ENCODE results near the gene HOXA4. TPM values are rescaled to one million over a fixed set of nuclear protein-coding genes. Genes with fewer than 3 reads are reported as not detected.
A peak's percentile ranks its signal among the peaks of the same experiment; 100 is the strongest.

Gene HOXA4
- total RNA-seq, 1 experiment from 2014 or later, result not detected

GRCh38 chr7:27145165-27145913, 14.8 kb upstream of the HOXA4 start (continued):
- TF ChIP-seq, protein P1, sequence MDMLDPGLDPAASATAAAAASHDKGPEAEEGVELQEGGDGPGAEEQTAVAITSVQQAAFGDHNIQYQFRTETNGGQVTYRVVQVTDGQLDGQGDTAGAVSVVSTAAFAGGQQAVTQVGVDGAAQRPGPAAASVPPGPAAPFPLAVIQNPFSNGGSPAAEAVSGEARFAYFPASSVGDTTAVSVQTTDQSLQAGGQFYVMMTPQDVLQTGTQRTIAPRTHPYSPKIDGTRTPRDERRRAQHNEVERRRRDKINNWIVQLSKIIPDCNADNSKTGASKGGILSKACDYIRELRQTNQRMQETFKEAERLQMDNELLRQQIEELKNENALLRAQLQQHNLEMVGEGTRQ (CRISPR knock-in tag; IDR thresholded peaks at IDR 0.05), result no peak
- TF ChIP-seq ZNF671 (CRISPR knock-in tag; IDR thresholded peaks at IDR 0.05), result no peak
- TF ChIP-seq, protein P2, sequence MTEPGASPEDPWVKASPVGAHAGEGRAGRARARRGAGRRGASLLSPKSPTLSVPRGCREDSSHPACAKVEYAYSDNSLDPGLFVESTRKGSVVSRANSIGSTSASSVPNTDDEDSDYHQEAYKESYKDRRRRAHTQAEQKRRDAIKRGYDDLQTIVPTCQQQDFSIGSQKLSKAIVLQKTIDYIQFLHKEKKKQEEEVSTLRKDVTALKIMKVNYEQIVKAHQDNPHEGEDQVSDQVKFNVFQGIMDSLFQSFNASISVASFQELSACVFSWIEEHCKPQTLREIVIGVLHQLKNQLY (CRISPR knock-in tag; IDR thresholded peaks at IDR 0.05), result no peak
- TF ChIP-seq STAT6 (CRISPR knock-in tag; conservative IDR thresholded peaks at IDR 0.05; ENCODE audit: low read depth), result no peak

- DNase-seq (ENCODE audit: low spot score) (peak; percentile 38), ATAC-seq (no peak)
- 0 out of 2 replicates have a peak overlapping the region, but pooled peaks have one; percentile 20 for H3K4me3 Mint-ChIP-seq
- H3K9me3 Mint-ChIP-seq, result no peaks in the 10 kb centered on the region
- no peak for TF ChIP-seq SMAD4 (CRISPR knock-in tag; IDR thresholded peaks at IDR 0.05)
- TF ChIP-seq ZNF263 (CRISPR knock-in tag; IDR thresholded peaks at IDR 0.05; ENCODE audit: low read depth), result 0 out of 2 replicates have a peak, but pooled peaks have one; percentile 13
- peaks cover 24% of the 10 kb centered on the region for H3K4me1 Mint-ChIP-seq
- POLR2A ChIA-PET, result no interaction called here
- no peak overlapping the region for H3K27ac Mint-ChIP-seq
- H3K27me3 Mint-ChIP-seq (ENCODE audit: low read depth), result peaks cover 100% of the 10 kb centered on the region
- no peaks in the 10 kb centered on the region for H3K36me3 Mint-ChIP-seq
- CTCF ChIA-PET, result interaction anchor here (1.2 to 2.5 kb wide), 11 partner anchors 11 to 768 kb away, joined by 3 to 9 read pairs (median 5); partner anchors contain the start of gene HOXA11
Observed at GRCh38 chr7:27144781-27145164, 14.2 kb upstream of the HOXA4 start.

DNA sequence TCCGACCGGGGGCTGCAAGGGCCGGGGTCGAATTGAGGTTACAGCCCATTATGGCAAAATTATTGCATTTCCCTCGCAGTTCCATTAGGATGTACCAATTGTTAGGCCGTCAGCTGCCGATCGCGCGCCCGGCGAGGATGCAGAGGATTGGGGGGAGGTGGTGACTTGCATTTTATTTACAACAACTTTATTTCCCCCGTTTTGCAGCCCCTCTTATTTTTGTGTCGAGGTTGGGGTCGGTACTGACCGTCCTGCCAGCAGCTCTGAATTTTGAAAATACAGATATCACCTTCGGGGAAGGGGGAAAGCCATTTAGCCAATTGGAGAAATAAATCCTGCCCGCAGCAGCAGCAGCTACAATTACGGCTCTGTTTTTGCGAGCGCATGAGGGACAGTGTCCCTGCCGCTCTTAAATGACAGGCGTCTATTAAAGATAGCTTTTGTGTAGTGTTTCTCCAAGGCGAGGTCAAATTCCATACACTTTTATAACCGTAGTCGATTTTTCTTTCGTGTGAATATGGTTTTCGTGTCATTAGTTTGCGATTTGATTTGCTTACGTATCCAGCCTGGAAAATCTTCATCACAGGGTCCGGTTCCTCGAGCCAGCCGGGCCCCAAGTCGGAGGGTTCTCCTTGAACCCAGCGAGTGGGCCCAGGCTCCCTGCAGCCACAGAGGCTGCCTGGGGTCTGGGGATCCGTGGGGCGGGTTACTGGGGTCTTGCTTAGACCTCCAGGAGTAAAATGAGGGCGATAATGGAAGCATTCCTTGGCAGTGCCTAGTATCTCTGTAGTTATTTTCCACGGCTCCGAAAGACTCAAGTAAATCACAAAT, 13.6 kb upstream of the HOXA4 start:
- Mint-ChIP-seq H3K9me3 (no peaks in the 10 kb centered on the region), H3K4me1 (peaks cover 25% of the 10 kb centered on the region), H3K36me3 (no peaks in the 10 kb centered on the region), H3K27me3 (ENCODE audit: low read depth) (peaks cover 100% of the 10 kb centered on the region), H3K27ac (no peak overlapping the region), H3K4me3 (no peak overlapping the region)
- ChIA-PET POLR2A (interaction anchor here (0.6 kb wide), 1 partner anchor 134 kb away, joined by 3 read pairs; no protein-coding TSS in a partner anchor), CTCF (interaction anchor here (0.6 to 3.8 kb wide), 38 partner anchors 9 to 1251 kb away, joined by 3 to 39 read pairs (median 4); partner anchors contain the start of genes HOXA11, HOXA13, HOXA3 and SKAP2)
- DNase-seq (ENCODE audit: low spot score) (no peak), ATAC-seq (no peak)
- TF ChIP-seq NFE2L1 (CRISPR knock-in tag; IDR thresholded peaks at IDR 0.05), result no peak
- TF ChIP-seq RELA (CRISPR knock-in tag; IDR thresholded peaks at IDR 0.05; ENCODE audit: borderline replicate concordance), result no peak
- no peak for TF ChIP-seq JAZF1 (CRISPR knock-in tag; IDR thresholded peaks at IDR 0.05)
- TF ChIP-seq MXD4 (CRISPR knock-in tag; IDR thresholded peaks at IDR 0.05; ENCODE audit: borderline replicate concordance), result no peak
- TF ChIP-seq CREB1 (CRISPR knock-in tag; IDR thresholded peaks at IDR 0.05), result no peak
- TF ChIP-seq NFYB (CRISPR knock-in tag; conservative IDR thresholded peaks at IDR 0.05; ENCODE audit: low read depth), result no peak
- no peak for TF ChIP-seq EMX1 (CRISPR knock-in tag; IDR thresholded peaks at IDR 0.05)
- no peak for TF ChIP-seq USF1 (CRISPR knock-in tag; IDR thresholded peaks at IDR 0.05)
- TF ChIP-seq, protein P3, sequence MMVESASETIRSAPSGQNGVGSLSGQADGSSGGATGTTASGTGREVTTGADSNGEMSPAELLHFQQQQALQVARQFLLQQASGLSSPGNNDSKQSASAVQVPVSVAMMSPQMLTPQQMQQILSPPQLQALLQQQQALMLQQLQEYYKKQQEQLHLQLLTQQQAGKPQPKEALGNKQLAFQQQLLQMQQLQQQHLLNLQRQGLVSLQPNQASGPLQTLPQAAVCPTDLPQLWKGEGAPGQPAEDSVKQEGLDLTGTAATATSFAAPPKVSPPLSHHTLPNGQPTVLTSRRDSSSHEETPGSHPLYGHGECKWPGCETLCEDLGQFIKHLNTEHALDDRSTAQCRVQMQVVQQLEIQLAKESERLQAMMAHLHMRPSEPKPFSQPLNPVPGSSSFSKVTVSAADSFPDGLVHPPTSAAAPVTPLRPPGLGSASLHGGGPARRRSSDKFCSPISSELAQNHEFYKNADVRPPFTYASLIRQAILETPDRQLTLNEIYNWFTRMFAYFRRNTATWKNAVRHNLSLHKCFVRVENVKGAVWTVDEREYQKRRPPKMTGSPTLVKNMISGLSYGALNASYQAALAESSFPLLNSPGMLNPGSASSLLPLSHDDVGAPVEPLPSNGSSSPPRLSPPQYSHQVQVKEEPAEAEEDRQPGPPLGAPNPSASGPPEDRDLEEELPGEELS (CRISPR knock-in tag; IDR thresholded peaks at IDR 0.05), result no peak
- no peak for TF ChIP-seq SMAD4 (CRISPR knock-in tag; IDR thresholded peaks at IDR 0.05)
- TF ChIP-seq ZNF219 (CRISPR knock-in tag; IDR thresholded peaks at IDR 0.05; ENCODE audit: borderline replicate concordance), result no peak
- TF ChIP-seq E2F4 (CRISPR knock-in tag; IDR thresholded peaks at IDR 0.05; ENCODE audit: borderline replicate concordance, low read depth), result no peak
- no peak for TF ChIP-seq JUN (CRISPR knock-in tag; IDR thresholded peaks at IDR 0.05)
- no peak for TF ChIP-seq ZNF671 (CRISPR knock-in tag; IDR thresholded peaks at IDR 0.05)
- TF ChIP-seq SOX15 (CRISPR knock-in tag; IDR thresholded peaks at IDR 0.05), result no peak
- TF ChIP-seq ZNF425 (CRISPR knock-in tag; conservative IDR thresholded peaks at IDR 0.05), result no peak

Data from WTC11 (cell line).